Effector memory CD4-positive, alpha-beta T cell (primary cell): ENCODE results near the gene IFITM2.
"Not testable (repeated sequence)": the region's sequence is repeated elsewhere in the genome, so short reads cannot be mapped to it uniquely, and the experiment has no call there.

Experiments
- DNase-seq, 3 donors: peaks; one replicate each; pipeline ENCODE4 v3.0.0-alpha.2; 2020
- H3K27ac ChIP-seq: 2 replicates; pipeline ENCODE4 v1.7.0; 2013; ENCODE audit warnings: mild to moderate bottlenecking, low read length, moderate library complexity; ENCODE audit not compliant: insufficient read depth, poor library complexity, severe bottlenecking
- H3K27me3 ChIP-seq: replicated peaks from 2 replicates; pipeline ENCODE4 v1.7.0; 2013; ENCODE audit warnings: mild to moderate bottlenecking, low read length; ENCODE audit not compliant: insufficient read depth, control insufficient read depth, poor library complexity, severe bottlenecking
- H3K36me3 ChIP-seq: 2 replicates; pipeline ENCODE4 v1.7.0; 2013; ENCODE audit warnings: mild to moderate bottlenecking, low read length, moderate library complexity; ENCODE audit not compliant: control insufficient read depth, insufficient read depth
- H3K4me1 ChIP-seq: 2 replicates; pipeline ENCODE4 v1.7.0; 2013; ENCODE audit warnings: low read length, mild to moderate bottlenecking; ENCODE audit not compliant: control insufficient read depth, insufficient read depth, poor library complexity, severe bottlenecking
- H3K4me3 ChIP-seq: 2 replicates; pipeline ENCODE4 v1.7.0; 2013; ENCODE audit warnings: low read length, low read depth, mild to moderate bottlenecking; ENCODE audit not compliant: insufficient read depth, poor library complexity, severe bottlenecking
- H3K9me3 ChIP-seq: 2 replicates; pipeline ENCODE4 v1.7.0; 2013; ENCODE audit warnings: mild to moderate bottlenecking, low read length, moderate library complexity; ENCODE audit not compliant: control insufficient read depth

Gene IFITM2

GRCh38 chr11:318405-319120 lies 10.9 kb downstream of the IFITM2 start:
- not testable (repeated sequence) for DNase-seq, H3K9me3 ChIP-seq, H3K36me3 ChIP-seq, H3K4me1 ChIP-seq, H3K27me3 ChIP-seq
- Histone ChIP-seq H3K4me3 (peak overlapping the region; percentile 39), H3K27ac (peak overlapping the region; percentile 58)

GRCh38 chr11:319121-319887 lies 11.7 kb downstream of the IFITM2 start:
- not testable (repeated sequence) for DNase-seq, H3K27me3 ChIP-seq, H3K4me1 ChIP-seq, H3K36me3 ChIP-seq, H3K9me3 ChIP-seq
- peak overlapping the region; percentile 39 for H3K4me3 ChIP-seq
- H3K27ac ChIP-seq, result peak overlapping the region; percentile 58

- H3K9me3 ChIP-seq, H3K36me3 ChIP-seq, H3K27me3 ChIP-seq, DNase-seq: not testable (repeated sequence)
- Histone ChIP-seq H3K4me3 (peak overlapping the region; percentile 39), H3K27ac (peak overlapping the region; percentile 58), H3K4me1 (peaks cover 13% of the 10 kb centered on the region)
These were observed 12.3 kb downstream of the IFITM2 start for GRCh38 chr11:319888-320273.

GRCh38 chr11:324156-324555 lies 16.5 kb downstream of the IFITM2 start:
- Histone ChIP-seq H3K36me3 (no peaks in the 10 kb centered on the region), H3K4me1 (peaks cover 25% of the 10 kb centered on the region)

GRCh38 chr11:324593-325517 lies 17.2 kb downstream of the IFITM2 start:
- DNase-seq, result not testable (repeated sequence)

More at GRCh38 chr11:324156-324555, 16.5 kb downstream of the IFITM2 start:
- Histone ChIP-seq H3K4me3 (no peak overlapping the region), H3K27me3 (no peaks in the 10 kb centered on the region), H3K9me3 (no peaks in the 10 kb centered on the region), H3K27ac (no peak overlapping the region)
- DNase-seq, result no peak

GRCh38 chr11:325796-326591 lies 18.4 kb downstream of the IFITM2 start:
- H3K36me3 ChIP-seq, result no peaks in the 10 kb centered on the region
- H3K9me3 ChIP-seq, result no peaks in the 10 kb centered on the region
- H3K4me1 ChIP-seq, result peaks cover 33% of the 10 kb centered on the region
- H3K27me3 ChIP-seq, result no peaks in the 10 kb centered on the region
- DNase-seq, result no peak
- peak overlapping the region; percentile 74 for H3K27ac ChIP-seq
- H3K4me3 ChIP-seq, result no peak overlapping the region

More at GRCh38 chr11:324593-325517, 17.2 kb downstream of the IFITM2 start:
- H3K36me3 ChIP-seq, H3K4me3 ChIP-seq, H3K27me3 ChIP-seq, H3K27ac ChIP-seq, H3K9me3 ChIP-seq: not testable (repeated sequence)
- peaks cover 25% of the 10 kb centered on the region for H3K4me1 ChIP-seq

- Histone ChIP-seq H3K27ac (peak overlapping the region; percentile 74), H3K27me3 (no peaks in the 10 kb centered on the region), H3K4me3 (no peak overlapping the region), H3K9me3 (no peaks in the 10 kb centered on the region), H3K4me1 (peaks cover 37% of the 10 kb centered on the region), H3K36me3 (no peaks in the 10 kb centered on the region)
- no peak for DNase-seq
These were observed 18.9 kb downstream of the IFITM2 start for GRCh38 chr11:326592-326841.

- H3K9me3 ChIP-seq, result no peaks in the 10 kb centered on the region
- no peak overlapping the region for H3K4me3 ChIP-seq
- peak overlapping the region; percentile 74 for H3K27ac ChIP-seq
- no peaks in the 10 kb centered on the region for H3K36me3 ChIP-seq
- DNase-seq, result peak; percentile 32 to 53 (median 48)
- peaks cover 37% of the 10 kb centered on the region for H3K4me1 ChIP-seq
- no peaks in the 10 kb centered on the region for H3K27me3 ChIP-seq
These were observed 19.4 kb downstream of the IFITM2 start for GRCh38 chr11:326842-327580.

GRCh38 chr11:327581-327923 lies 19.9 kb downstream of the IFITM2 start:
- H3K36me3 ChIP-seq, result no peaks in the 10 kb centered on the region
- peak overlapping the region; percentile 74 for H3K27ac ChIP-seq
- H3K27me3 ChIP-seq, result no peaks in the 10 kb centered on the region
- peaks cover 37% of the 10 kb centered on the region for H3K4me1 ChIP-seq
- H3K4me3 ChIP-seq, result no peak overlapping the region
- no peak for DNase-seq
- H3K9me3 ChIP-seq, result no peaks in the 10 kb centered on the region
